Measurements from ENCODE around the gene NKRF.

NKRF gene

GRCh38 chrX:119648421-119648775 is 42.2 kb upstream of the NKRF start:
- Histone ChIP-seq H3K4me3 (ENCODE audit: low read depth, low read length) (no peak overlapping the region), H3K36me3 (ENCODE audit: control insufficient read depth in 2 of 2, insufficient read depth in 1 of 2, low read length in 2 of 2) (peaks cover 0 to 42% of the 10 kb centered on the region in 2 experiments; a peak in 2 of 3 replicates), H3K4me1 (ENCODE audit: control insufficient read depth, insufficient read depth, low read length) (no peaks in the 10 kb centered on the region), H3K9me3 (ENCODE audit: control insufficient read depth, insufficient read depth, low read depth, low read length) (no peaks in the 10 kb centered on the region), H3K27ac (ENCODE audit: extremely low read depth, low read depth, low read length) (no peak overlapping the region)
- CTCF ChIA-PET, result no interaction called here
- POLR2A ChIA-PET, result no interaction called here
- no peak for TF ChIP-seq ZNF184 (tag by site-specific recombination; IDR thresholded peaks at IDR 0.05)
- no peak for TF ChIP-seq ZNF488 (tag by site-specific recombination; IDR thresholded peaks at IDR 0.05)
- TF ChIP-seq ZNF621 (tag by site-specific recombination; IDR thresholded peaks at IDR 0.05), result no peak
- no peak for TF ChIP-seq ZNF416 (tag by site-specific recombination; IDR thresholded peaks at IDR 0.05)
- TF ChIP-seq GFI1B (tag by site-specific recombination; IDR thresholded peaks at IDR 0.05), result no peak
- TF ChIP-seq ZNF280C (tag by site-specific recombination; IDR thresholded peaks at IDR 0.05), result no peak
- no peak for TF ChIP-seq FEZF1 (tag by site-specific recombination; IDR thresholded peaks at IDR 0.05)
- no peak for TF ChIP-seq ZNF580 (tag by site-specific recombination; IDR thresholded peaks at IDR 0.05)
- no peak for TF ChIP-seq ZNF776 (tag by site-specific recombination; IDR thresholded peaks at IDR 0.05; ENCODE audit: borderline replicate concordance)
- no peak for TF ChIP-seq SP2 (tag by site-specific recombination; IDR thresholded peaks at IDR 0.05)
- TF ChIP-seq ZNF76 (tag by site-specific recombination; IDR thresholded peaks at IDR 0.05; ENCODE audit: borderline replicate concordance, low read depth), result no peak
- no peak for TF ChIP-seq ZNF596 (tag by site-specific recombination; IDR thresholded peaks at IDR 0.05)
- TF ChIP-seq ZNF132 (tag by site-specific recombination; IDR thresholded peaks at IDR 0.05; ENCODE audit: borderline replicate concordance), result no peak
- TF ChIP-seq GLIS2 (tag by site-specific recombination; IDR thresholded peaks at IDR 0.05), result no peak
- no peak for TF ChIP-seq PRDM10 (tag by site-specific recombination; IDR thresholded peaks at IDR 0.05)
- TF ChIP-seq ZNF610 (tag by site-specific recombination; IDR thresholded peaks at IDR 0.05; ENCODE audit: borderline replicate concordance), result no peak
- no peak for TF ChIP-seq ZNF266 (tag by site-specific recombination; IDR thresholded peaks at IDR 0.05; ENCODE audit: low read depth)

GRCh38 chrX:119647552-119648420 is 41.6 kb upstream of the NKRF start:
- Histone ChIP-seq H3K4me3 (ENCODE audit: low read depth, low read length) (no peak overlapping the region), H3K4me1 (ENCODE audit: control insufficient read depth, insufficient read depth, low read length) (no peaks in the 10 kb centered on the region), H3K9me3 (ENCODE audit: control insufficient read depth, insufficient read depth, low read depth, low read length) (no peaks in the 10 kb centered on the region), H3K36me3 (ENCODE audit: control insufficient read depth in 2 of 2, insufficient read depth in 1 of 2, low read length in 2 of 2) (peaks cover 0 to 36% of the 10 kb centered on the region in 2 experiments; a peak in 2 of 3 replicates), H3K27ac (ENCODE audit: extremely low read depth, low read depth, low read length) (no peak overlapping the region)
- ChIA-PET CTCF (no interaction called here), POLR2A (no interaction called here)
- TF ChIP-seq ZNF362 (tag by site-specific recombination; IDR thresholded peaks at IDR 0.05), result no peak
- 0 out of 2 replicates have a peak, but pooled peaks have one; percentile 1 for TF ChIP-seq PATZ1 (tag by site-specific recombination; IDR thresholded peaks at IDR 0.05)
- no peak for TF ChIP-seq ZSCAN18 (tag by site-specific recombination; IDR thresholded peaks at IDR 0.05)
- TF ChIP-seq ZNF768 (tag by site-specific recombination; IDR thresholded peaks at IDR 0.05), result no peak
- TF ChIP-seq ZNF560 (tag by site-specific recombination; IDR thresholded peaks at IDR 0.05; ENCODE audit: borderline replicate concordance), result no peak
- TF ChIP-seq ZNF10 (tag by site-specific recombination; IDR thresholded peaks at IDR 0.05), result no peak

Measured in HEK293 (cell line).